SIG-M5 (cell line): ENCODE results near the gene RNGTT.
"Not testable (repeated sequence)": the region's sequence is repeated elsewhere in the genome, so short reads cannot be mapped to it uniquely, and the experiment has no call there.

ENCODE experiments used
- DNase-seq: peaks from one replicate; lab custom pipeline; 2025; lab: John Stamatoyannopoulos, UW

RNGTT gene

DNA sequence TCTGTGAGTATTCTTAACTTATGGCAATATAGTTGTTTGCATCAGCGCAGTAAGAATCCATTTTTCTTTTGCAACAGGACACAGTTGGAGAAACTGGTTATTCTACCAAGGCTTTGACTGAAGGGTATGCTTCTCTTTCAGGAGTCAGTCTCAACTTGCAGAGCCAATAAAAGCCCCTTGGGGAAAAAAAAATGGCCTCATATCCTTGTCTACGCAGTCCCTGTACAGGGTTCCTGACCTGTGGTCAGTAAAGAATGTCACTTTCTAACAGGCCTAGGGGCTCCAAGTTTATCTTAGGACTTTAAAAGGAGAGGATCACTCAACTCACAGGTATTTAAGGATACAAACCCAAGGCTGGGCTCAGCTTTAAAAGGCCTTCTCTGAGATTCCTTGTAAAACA, 6.9 kb upstream of the RNGTT start:
- DNase-seq: no peak

DNA sequence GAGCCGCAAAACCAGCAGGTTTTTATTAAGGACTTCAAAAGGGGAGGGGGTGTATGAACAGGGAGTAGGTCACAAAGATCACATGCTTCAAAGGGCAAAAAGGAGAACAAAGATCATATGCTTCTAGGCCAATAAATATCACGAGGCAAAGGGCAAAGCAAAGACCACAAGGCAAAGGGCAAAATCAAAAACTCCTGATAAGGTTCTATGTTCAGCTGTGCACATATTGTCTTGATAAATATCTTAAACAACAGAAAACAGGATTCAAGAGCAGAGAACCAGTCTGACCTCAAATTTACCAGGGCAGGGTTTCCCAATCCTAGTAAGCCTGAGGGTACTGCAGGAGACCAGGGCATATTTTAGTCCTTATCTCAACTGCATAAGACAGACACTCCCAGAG, 5.8 kb upstream of the RNGTT start:
- DNase-seq: not testable (repeated sequence)

DNA sequence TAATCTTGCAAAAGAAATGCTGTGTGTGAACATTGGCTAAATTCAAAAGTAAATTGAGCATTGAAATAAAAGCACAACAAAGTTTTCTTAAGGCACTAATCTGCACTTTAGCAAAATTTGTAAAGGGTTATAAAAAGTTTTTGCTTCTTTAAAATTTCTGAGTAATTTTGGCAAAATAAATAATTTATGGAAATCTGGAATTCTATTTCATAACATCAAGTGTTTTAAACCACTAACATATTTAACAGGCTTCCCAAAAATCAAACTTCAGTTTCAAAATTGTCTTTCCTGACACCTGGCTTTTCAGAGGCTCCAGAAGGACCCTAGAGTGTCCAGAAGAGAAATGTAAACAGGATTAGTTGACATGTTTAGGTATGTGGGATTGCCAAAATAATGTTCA, 4.5 kb upstream of the RNGTT start:
- DNase-seq: no peak

DNA sequence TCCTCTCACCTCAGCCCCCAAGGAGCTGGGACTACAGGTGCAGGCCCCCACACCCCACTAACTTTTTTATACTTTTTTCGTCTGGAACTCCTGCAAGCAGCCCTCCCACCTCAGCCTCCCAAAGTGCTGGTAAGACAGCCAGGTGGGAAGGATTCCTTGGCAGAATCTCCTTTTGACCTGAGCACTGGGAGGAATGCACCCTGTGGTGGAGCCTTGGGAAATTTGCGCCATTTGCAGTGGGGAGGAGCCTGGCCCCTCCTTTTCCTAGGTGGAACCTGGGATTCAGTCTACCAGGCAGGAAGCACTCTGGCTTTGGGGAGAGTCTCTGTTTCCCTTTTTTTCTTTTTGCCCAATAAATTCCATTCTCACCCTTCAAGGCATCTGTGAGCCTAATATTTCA, 2.3 kb upstream of the RNGTT start:
- DNase-seq: no peak

DNA sequence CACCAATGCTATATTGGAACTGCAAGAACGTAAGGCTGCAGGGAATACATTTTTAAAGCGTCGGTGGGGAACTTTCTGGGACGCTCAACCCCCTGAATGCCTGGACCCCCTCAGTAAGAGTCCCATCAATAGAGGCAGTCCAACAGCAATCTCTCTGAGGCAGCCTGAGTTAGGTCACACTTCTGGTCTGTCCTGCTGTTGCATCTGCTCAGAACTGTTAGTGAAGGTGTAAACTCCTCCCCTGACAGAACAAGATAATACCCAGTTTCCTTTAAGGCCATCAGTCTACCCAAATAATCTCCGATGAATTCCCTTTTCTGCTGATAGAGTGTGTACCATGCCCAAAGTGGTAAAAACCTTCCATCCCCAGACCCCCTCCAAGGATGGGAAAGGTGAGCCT, 1.1 kb upstream of the RNGTT start:
- DNase-seq: no peak

DNA sequence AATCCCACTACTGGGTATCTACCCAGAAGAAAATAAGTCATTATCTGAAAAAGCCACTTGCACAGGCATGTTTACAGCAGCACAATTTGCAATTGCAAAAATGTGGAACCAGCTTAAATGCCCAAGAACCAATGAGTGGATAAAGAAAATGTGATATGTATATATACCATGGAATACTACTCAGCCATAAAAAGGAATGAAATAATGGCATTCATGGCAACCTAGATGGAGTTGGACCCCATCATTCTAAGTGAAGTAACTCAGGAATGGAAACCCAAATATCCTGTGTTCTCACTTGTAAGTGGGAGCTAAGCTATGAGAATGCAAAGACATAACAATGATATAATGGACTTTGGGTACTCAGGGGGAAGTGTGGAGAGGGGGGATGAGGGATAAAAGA, 4.6 kb downstream of the RNGTT start:
- no peak for DNase-seq

DNA sequence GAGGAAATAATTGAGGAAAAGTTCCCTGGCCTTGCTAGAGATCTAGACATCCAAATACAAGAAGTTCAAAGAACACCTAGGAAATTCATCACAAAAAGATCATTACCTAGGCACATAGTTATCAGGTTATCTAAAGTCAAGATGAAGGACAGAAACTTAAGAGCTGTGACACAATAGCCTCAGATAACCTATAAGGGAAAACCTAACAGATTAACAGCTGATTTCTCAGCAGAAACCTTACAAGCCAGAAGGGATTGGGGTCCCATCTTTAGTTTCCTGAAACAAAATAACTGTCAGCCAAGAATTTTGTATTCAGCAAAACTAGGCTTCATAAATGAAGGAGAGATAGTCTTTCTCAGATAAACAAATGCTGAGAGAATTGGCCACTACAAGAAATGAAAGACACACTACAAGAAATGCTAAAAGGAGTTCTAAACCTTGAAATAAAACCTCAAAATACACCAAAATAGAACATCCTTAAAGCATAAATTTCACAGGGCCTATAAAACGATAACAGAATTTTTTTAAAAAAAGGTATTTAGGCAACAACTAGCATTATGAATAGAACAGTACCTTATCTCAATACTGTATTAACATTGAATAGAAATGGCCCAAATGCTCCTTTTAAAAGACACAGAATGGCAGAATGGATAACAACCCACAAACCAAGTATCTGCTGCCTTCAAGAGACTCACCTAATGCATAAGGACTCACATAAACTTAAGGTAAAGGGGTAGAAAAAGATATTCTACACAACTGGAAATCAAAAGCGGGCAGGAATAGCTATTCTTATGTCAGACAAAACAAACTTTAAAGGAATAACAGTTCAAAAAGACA, 9.7 kb downstream of the RNGTT start:
- no peak for DNase-seq

DNA sequence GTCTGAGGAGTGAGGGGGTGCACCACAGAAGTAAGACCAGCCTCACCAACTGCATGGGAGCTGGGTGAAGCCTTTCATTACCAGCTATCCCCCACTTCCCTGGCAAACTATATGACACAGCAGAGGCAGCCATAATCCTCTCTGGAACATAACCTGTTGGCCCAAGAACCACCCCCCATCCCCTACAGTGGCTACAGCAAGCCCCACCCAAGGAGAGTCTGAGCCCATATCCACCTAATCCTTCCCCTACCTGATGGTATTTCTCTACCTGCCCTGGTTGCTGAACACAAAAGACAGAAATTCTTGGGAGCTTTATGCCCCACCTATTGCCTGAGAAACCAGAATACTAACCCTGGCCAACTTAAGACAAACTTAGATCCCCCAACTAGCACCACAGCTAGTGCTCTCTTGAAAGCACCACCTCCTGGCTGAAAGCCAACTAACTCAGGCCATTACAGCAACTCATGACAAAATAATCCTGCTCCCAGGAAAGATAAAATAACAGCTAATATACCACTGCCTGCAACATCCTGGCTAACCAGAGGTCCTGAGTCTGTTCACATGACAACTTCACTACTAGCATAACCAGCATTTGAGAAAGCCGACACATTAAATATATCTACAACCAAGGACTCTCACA, 11.2 kb downstream of the RNGTT start:
- DNase-seq: no peak

DNA sequence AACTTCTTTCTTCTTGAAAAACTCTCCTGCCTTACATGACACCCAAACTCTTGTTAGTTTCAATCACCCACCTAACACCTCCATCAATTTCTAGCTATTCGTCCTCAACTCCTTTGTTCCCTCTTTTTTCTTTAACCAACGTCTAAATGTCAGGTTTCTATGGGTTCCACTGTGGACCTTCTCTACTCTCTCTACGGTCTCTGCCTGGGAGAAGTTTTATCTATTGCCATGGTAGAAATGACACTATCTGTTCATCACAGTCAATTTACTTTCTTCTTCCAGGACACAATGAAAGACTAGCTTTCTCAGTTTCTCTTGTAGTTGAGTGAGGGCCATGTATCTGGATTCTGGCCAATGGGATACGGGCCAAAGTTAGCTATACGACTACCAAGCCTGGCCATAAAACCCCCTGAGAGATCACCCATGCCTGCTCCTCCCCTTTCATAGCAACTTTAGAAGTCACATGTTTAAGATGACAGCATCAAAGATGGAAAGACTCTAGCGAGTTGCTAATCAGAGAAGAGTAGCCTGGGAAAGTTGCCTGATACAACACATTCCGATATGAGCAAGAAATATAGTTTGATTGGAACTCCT, 17.9 kb downstream of the RNGTT start:
- DNase-seq: no peak

DNA sequence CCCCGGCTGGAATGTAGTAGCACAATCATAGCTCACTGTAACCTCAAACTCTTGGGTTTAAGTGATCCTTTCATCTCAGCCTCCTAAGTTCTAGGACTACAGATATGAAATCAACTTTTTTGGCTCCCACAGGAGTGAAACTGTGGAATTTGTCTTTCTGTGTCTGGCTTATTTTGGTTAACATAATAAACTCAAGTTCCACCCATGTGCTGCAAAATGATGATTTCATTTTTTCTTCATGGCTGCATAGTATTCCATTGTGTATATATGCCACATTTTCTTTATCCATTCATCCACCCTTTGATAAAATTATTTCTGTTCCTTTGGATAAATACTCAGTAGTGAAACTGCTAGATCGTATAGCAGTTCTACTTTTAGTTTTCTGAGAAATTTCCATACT, 29.9 kb downstream of the RNGTT start:
- no peak for DNase-seq

DNA sequence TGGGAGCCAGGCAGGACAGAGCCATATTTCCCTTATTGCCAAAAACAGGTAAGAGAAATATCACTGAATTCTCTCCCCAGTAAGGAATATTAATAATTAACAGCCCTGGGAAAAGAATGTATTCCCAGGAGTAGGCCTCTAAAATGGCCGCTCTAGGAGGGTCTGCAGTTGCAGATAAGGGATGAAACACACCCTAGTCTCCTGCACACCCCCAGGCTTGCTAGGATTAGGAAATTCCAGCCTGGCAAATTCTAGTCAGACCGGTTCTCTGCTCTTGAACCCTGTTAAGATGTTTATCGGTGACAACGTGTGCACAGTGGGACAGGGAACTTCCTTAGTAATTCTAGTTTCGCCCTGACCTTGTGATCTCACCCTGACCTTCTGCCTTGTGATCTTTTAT, 31.4 kb downstream of the RNGTT start:
- not testable (repeated sequence) for DNase-seq

DNA sequence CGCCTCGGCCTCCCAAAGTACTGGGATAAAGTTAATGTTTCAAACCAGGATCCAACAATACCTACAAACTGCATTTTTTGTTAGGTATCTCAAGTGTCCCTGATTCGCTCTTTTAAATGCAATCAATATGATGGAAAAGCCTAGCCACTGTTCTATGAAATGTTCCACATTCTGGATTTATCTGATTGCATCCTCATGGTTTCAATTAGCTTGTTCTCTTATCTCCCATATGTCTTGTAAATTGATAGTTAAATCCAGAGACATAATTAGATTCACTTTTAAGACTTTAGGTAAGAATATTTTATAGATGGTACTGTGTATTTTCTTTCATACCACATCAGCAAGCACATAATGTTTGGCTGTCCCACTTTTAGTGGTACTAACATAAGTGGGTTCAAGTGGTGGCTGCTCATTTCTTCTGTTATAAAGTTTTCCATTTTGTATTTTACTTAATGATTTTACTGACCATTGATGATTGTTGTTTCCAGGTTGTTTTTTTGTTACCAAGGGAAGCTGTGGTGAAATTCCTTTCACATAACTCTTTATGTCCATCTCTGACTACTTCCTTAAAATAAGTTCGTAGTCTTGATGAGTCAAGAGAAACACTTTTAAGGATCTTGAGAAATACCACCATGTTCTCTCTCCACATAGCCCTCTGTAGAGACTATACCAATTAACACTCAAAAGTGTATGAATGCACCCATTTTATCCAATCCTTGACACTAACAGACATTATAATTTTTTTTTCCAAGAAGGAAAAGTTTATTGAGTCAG, 40.5 kb downstream of the RNGTT start:
- peak; percentile 79 for DNase-seq

DNA sequence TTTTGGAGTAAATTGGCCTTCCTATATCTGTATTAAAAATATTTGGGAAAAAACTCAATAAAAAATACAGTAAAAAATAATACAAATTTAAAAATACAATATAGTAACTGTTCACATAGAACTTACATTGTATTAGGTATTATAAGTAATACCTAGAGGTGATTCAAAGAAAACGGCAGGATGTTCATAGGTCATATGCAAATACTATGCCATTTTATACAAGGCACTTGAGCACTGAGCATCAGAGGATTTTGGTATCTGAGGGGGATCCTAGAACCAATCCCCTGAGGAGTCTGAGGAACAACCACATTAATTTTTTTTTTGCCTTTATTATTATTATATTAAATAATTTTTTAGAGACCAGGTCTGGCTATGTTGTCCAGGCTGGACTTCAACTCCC, 41.7 kb downstream of the RNGTT start:
- no peak for DNase-seq

DNA sequence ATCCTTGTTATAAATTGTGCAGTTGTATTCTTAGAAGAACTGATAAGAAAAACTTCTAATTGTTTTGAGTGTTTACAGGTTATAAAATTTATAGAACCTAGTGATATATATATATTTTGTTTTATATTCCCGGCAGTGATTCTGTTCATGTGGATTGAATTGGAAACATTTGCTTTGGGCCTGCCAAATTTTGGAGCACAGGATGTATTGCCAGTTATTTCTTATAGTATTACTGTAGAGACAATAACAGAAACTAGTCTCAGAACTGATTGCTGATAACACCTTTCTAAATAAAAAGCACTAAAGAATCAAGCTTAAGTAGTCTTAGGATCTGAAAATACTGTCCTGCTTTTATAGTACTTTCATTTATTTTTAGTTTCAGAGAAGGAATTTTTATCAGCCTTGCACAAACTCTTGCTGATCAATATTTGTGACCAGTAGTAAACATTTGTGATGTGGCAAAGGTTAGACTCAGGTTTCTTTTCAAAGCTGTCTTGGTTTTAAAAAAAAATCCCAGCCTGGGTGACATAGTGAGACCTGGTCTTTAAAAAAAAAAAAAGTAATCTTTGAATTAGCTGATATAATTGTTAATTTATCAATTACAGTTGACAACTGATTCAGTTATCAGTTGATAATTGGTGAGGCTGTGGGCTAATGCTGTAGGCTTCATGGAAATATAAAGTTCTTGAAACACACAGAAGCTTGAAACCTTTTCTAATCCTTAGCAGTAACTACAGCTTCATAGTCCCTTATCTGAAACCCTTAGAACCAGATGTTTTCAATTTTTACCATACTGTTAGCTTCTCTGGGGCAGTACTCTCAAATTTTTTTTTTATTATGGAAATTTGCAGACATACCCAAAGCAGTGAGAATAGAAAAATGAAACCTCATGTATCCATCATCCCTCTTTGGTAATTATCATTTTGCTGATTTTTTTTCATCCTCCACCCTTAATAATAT, 42.4 kb downstream of the RNGTT start:
- DNase-seq: no peak

DNA sequence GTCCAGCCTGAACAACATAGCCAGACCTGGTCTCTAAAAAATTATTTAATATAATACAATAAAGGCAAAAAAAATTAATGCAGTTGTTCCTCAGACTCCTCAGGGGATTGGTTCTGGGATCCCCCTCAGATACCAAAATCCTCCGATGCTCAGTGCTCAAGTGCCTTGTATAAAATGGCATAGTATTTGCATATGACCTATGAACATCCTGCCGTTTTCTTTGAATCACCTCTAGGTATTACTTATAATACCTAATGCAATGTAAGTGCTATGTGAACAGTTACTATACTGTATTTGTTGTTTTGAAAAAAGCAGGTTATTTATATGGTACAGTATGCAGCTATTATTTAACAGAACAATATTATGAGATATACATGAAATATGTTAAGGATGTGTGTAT, 43.3 kb downstream of the RNGTT start:
- DNase-seq: no peak

DNA sequence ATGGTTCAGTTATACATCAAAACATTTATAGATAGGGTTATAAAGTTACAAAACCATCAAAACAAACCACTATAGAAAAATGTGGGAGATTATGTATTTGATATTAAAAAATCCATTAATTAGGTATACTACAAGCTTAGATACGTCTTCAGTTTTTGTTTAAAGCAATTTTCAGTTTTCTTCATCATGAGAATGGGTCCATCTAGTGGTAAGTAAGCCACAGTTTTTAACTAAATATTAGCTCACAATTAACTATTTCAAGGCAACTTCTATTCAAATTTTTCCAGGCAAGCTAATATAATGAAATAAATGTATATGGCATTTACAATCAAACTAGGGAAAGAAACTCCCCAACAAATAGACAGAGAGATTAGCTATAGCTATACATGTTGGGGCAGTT, 44.4 kb downstream of the RNGTT start:
- DNase-seq: no peak

DNA sequence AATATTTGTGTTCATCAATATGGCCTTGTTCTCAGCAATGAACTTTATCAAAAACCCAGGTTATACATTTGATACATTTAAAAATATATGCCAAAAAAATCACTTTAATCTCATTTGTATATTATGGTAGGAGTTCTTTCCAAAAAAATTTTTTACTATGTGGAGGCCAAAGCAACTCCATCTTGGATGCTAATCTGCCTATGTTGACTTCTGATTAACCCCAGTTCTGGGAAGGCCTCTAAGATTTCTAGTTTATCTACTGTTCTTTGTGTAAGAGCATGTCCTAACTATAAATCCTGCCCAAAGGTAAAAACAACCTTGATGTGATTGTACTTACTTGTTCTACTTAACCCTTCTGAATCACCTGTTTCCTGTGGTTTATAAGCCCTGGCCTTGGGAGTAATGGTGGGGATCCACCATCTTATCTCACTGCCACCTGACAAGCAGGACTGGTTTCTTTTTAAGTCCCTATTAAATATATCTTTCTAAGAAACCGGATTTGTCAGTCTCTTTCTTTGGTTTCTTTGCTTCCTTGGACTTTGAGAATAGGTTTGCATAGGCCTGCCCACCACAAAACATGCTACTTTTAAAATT, 46.7 kb downstream of the RNGTT start:
- DNase-seq: no peak

DNA sequence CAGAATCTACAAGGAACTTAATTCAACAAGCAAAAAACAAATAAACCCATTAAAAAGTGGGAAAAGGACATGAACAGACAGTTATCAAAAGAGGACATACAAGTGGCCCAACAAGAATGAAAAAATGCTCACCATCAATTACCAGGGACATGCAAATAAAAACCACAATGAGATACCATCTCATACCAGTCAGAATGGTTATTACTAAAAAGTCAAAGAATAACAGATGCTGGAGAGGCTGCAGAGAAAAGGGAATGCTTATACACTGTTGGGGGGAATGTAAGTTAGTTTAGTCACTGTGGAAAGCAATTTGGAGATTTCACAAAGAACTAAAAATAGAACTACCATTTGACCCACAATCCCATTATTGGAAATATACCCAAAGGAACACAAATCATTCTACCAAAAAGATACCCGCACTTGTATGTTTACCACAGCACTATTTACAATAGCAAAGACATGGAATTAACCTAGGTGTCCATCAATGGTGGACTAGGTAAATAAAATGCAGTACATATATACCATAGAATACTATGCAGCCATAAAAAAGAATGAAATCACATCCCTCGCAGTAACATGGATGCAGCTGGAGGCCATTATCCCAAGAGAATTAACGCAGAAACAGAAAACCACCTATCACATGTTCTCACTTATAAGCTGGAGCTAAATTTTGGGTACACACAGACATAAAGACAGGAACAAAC, 48.4 kb downstream of the RNGTT start:
- DNase-seq: no peak

DNA sequence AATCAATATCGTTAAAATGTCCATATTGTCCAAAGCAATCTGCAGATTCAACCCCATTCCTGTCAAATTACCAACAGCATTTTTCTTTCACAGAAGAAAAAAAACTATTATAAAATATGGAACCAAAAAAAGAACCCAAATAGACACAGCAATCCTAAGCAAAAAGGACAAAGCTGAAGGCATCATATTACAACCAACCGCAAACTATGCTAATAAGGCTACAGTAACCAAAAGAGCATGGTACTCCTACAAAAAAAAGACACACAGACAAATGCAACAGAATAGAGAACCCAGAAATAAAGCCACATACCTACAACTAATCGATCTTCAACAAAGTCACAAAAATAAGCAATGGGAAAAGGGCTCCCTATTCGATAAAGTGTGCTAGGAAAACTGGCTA, 49.2 kb downstream of the RNGTT start:
- DNase-seq: no peak

DNA sequence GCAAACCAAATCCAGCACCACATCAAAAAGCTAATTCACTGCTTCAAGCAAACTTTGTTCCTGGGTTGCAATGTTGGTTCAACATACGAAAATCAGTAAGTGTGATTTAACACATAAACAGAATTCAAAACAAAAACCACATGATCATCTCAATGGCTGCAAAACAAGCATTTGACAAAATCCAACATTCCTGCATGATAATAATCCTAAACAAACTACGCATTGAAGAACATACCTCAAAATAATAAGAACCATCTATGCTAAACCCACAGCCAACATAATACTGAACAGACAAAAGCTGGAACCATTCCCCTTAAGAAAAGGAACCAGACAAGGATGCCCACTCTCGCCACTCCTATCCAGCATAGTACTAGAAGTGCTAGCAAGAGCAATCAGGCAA, 49.9 kb downstream of the RNGTT start:
- DNase-seq: no peak
